Stomach (tissue), 4 donors: ENCODE data around the gene PIM1.

ENCODE experiments used
- CTCF ChIP-seq, 7 experiments: fragments of 450-650 bp in 4 of 7; fragments of 200-600 bp in 3 of 7; sonication (generic) in 3 of 7; IDR thresholded peaks; one replicate each; pipeline ENCODE4 v1.5.1; 2016 to 2019; ENCODE audit warnings: antibody characterized with exemption in 7 of 7, control low read depth in 2 of 7, mild to moderate bottlenecking in 1 of 7
- EP300 ChIP-seq: sonication (generic); formaldehyde crosslinking; IDR thresholded peaks from one replicate; pipeline ENCODE4 v1.6.1; 2017; ENCODE audit warnings: antibody characterized with exemption
- POLR2AphosphoS5 ChIP-seq, 3 donors: sonication (generic); formaldehyde crosslinking; IDR thresholded peaks; one replicate each; pipeline ENCODE4 v1.6.1; 2016; ENCODE audit warnings: antibody characterized with exemption in 3 of 3

GRCh38 chr6:37200085-37200484 lies 30.1 kb downstream of the PIM1 start:
- TF ChIP-seq POLR2AphosphoS5 (IDR thresholded peaks at IDR 0.05) (no peak), CTCF (IDR thresholded peaks at IDR 0.05) (no peak), EP300 (no peak)
